Measurements from ENCODE around the gene MAGEB3.
"Not testable (repeated sequence)": the region's sequence is repeated elsewhere in the genome, so short reads cannot be mapped to it uniquely, and the experiment has no call there.

The MAGEB3 gene

GRCh38 chrX:30230395-30230794, at the start of gene MAGEB3:
Gene MAGEB3 (plus strand): TSS chrX:30230657. CDS start chrX:30235925, 5,268 bp downstream.
- no peak for DNase-seq

GRCh38 chrX:30181353-30181752, 49.1 kb upstream of the MAGEB3 start:
- DNase-seq, result no peak

- DNase-seq, result no peak
Measured at GRCh38 chrX:30183554-30183953, 46.9 kb upstream of the MAGEB3 start.

- DNase-seq, result no peak
Measured at GRCh38 chrX:30190426-30190825, 40.0 kb upstream of the MAGEB3 start.

- not testable (repeated sequence) for DNase-seq
Measured at GRCh38 chrX:30193910-30194309, 36.5 kb upstream of the MAGEB3 start.

GRCh38 chrX:30196322-30196721, 34.1 kb upstream of the MAGEB3 start:
- DNase-seq, result no peak

- DNase-seq, result no peak
Measured at GRCh38 chrX:30212172-30212571, 18.3 kb upstream of the MAGEB3 start.

GRCh38 chrX:30215357-30215843, 15.1 kb upstream of the MAGEB3 start, which contains the start of gene MAGEB2:
Gene MAGEB2 (plus strand): TSS chrX:30215563. CDS start chrX:30218581, 3,018 bp downstream.
- no peak for DNase-seq

GRCh38 chrX:30217465-30217864, 13.0 kb upstream of the MAGEB3 start:
- no peak for DNase-seq

GRCh38 chrX:30219372-30219771, 11.1 kb upstream of the MAGEB3 start:
- no peak for DNase-seq

GRCh38 chrX:30220661-30221060, 9.8 kb upstream of the MAGEB3 start:
- DNase-seq, result no peak

- no peak for DNase-seq
Measured at GRCh38 chrX:30224536-30224935, 5.9 kb upstream of the MAGEB3 start.

GRCh38 chrX:30228526-30228925, 1.9 kb upstream of the MAGEB3 start:
- no peak for DNase-seq

- DNase-seq, result no peak
Measured at GRCh38 chrX:30241724-30242415, 11.4 kb downstream of the MAGEB3 start, which contains the start of gene MAGEB4. Gene MAGEB4 (plus strand): TSS chrX:30242000. CDS start chrX:30242136, 136 bp downstream.

- no peak for DNase-seq
Measured at GRCh38 chrX:30246769-30247489, 16.5 kb downstream of the MAGEB3 start, which contains the start of gene MAGEB1. Gene MAGEB1 (plus strand): TSS chrX:30247146. CDS start chrX:30250494, 3,348 bp downstream.

- DNase-seq, result no peak
Measured at GRCh38 chrX:30248854-30249253, 18.4 kb downstream of the MAGEB3 start.

GRCh38 chrX:30253257-30253656, 22.8 kb downstream of the MAGEB3 start:
- DNase-seq, result no peak

GRCh38 chrX:30259927-30260326, 29.5 kb downstream of the MAGEB3 start:
- DNase-seq, result no peak

GRCh38 chrX:30261012-30261411, 30.6 kb downstream of the MAGEB3 start:
- no peak for DNase-seq

- no peak for DNase-seq
Measured at GRCh38 chrX:30262763-30263162, 32.3 kb downstream of the MAGEB3 start.

GRCh38 chrX:30270639-30271038, 40.2 kb downstream of the MAGEB3 start:
- DNase-seq, result no peak

- no peak for DNase-seq
Measured at GRCh38 chrX:30275498-30275897, 45.0 kb downstream of the MAGEB3 start.

- DNase-seq, result no peak
Measured at GRCh38 chrX:30278365-30278764, 47.9 kb downstream of the MAGEB3 start.

GRCh38 chrX:30280428-30280827, 50.0 kb downstream of the MAGEB3 start:
- DNase-seq, result no peak
